GM12878 (cell line): Measurements from ENCODE around the gene PPT2. TPM values are rescaled to one million over a fixed set of nuclear protein-coding genes. Genes with fewer than 3 reads are reported as not detected.

Experiments
- BHLHE40 ChIP-seq, 2 experiments: fragments of 450-650 bp in 1 of 2; IDR thresholded peaks; 2 replicates each; pipeline ENCODE4 v1.6.1; 2011 to 2017; ENCODE audit warnings: low read depth in 2 of 2, borderline replicate concordance in 1 of 2, improper control_type of control experiment in 1 of 2, low read length in 1 of 2, mild to moderate bottlenecking in 1 of 2
- CTCF ChIP-seq, 3 experiments: IDR thresholded peaks in 2 of 3; conservative IDR thresholded peaks in 1 of 3; 2 replicates each; pipeline ENCODE4 v1.5.1; 2011; ENCODE audit warnings: low read depth in 3 of 3, low read length in 3 of 3, mild to moderate bottlenecking in 3 of 3, control low read depth in 2 of 3, moderate library complexity in 2 of 3, inconsistent platforms in 1 of 3, mixed read lengths in 1 of 3; ENCODE audit not compliant: control insufficient read depth in 2 of 3, insufficient read depth in 1 of 3; ENCODE audit errors: extremely low read depth in 1 of 3
- CUX1 ChIP-seq: IDR thresholded peaks from 2 replicates; pipeline ENCODE4 v1.6.1; 2012; ENCODE audit warnings: improper control_type of control experiment, low read depth, low read length; ENCODE audit not compliant: insufficient replicate concordance
- HDGF ChIP-seq: fragments of 450-650 bp; IDR thresholded peaks from 2 replicates; pipeline ENCODE4 v1.6.1; 2016; ENCODE audit warnings: antibody characterized with exemption
- IKZF1 ChIP-seq: fragments of 450-650 bp; conservative IDR thresholded peaks from 2 replicates; pipeline ENCODE4 v1.6.1; 2017; ENCODE audit warnings: antibody characterized with exemption, mild to moderate bottlenecking
- JUND ChIP-seq: IDR thresholded peaks from 2 replicates; pipeline ENCODE4 v1.6.1; 2012; ENCODE audit warnings: low read depth, mild to moderate bottlenecking, low read length, improper control_type of control experiment, moderate library complexity
- MTA2 ChIP-seq: fragments of 450-650 bp; IDR thresholded peaks from 2 replicates; pipeline ENCODE4 v1.6.1; 2016; ENCODE audit warnings: low read depth, mild to moderate bottlenecking, moderate library complexity
- NKRF ChIP-seq: fragments of 450-650 bp; conservative IDR thresholded peaks from 2 replicates; pipeline ENCODE4 v1.6.1; 2017; ENCODE audit warnings: mild to moderate bottlenecking, moderate library complexity
- POLR2A ChIP-seq: IDR thresholded peaks from 2 replicates; pipeline ENCODE4 v1.6.1; 2011; ENCODE audit warnings: low read depth, mild to moderate bottlenecking, low read length
- POU2F2 ChIP-seq: IDR thresholded peaks from 3 replicates; pipeline ENCODE4 v1.6.1; 2011; ENCODE audit warnings: low read depth, mild to moderate bottlenecking, low read length, borderline replicate concordance
- RB1 ChIP-seq: fragments of 450-650 bp; formaldehyde crosslinking; IDR thresholded peaks from 2 replicates; pipeline ENCODE4 v1.6.1; 2017; ENCODE audit warnings: mild to moderate bottlenecking, borderline replicate concordance
- SKIL ChIP-seq: fragments of 450-650 bp; IDR thresholded peaks from 2 replicates; pipeline ENCODE4 v1.6.1; 2017; ENCODE audit warnings: mild to moderate bottlenecking, low read depth, inconsistent platforms; ENCODE audit not compliant: poor library complexity, severe bottlenecking
- SMAD1 ChIP-seq: fragments of 450-650 bp; IDR thresholded peaks from 2 replicates; pipeline ENCODE4 v1.6.1; 2018; ENCODE audit warnings: mild to moderate bottlenecking, low read depth; ENCODE audit not compliant: partially characterized antibody
- SPI1 ChIP-seq: IDR thresholded peaks from 2 replicates; pipeline ENCODE4 v1.6.1; 2011; ENCODE audit warnings: low read depth, mild to moderate bottlenecking, low read length, moderate library complexity, borderline replicate concordance; ENCODE audit not compliant: insufficient read depth
- TCF12 ChIP-seq: IDR thresholded peaks from 2 replicates; pipeline ENCODE4 v1.6.1; 2011; ENCODE audit warnings: low read depth, mild to moderate bottlenecking, low read length
- ZNF274 ChIP-seq: IDR thresholded peaks from one replicate; pipeline ENCODE4 v1.8.0; 2011; ENCODE audit not compliant: insufficient read length, insufficient read depth
- polyA plus RNA-seq, 11 experiments: library from polyadenylated mRNA; depleted of rRNA in 4 of 11; unstranded in 6 of 11; stranded (reverse) in 5 of 11; fragments of >200 nt; fragmentation: Nextera tagmentation in 4 of 11; fragmentation: Illumina TruSeq in 1 of 11; extraction: Ambion mirVana in 4 of 11; extraction: Trizol in 1 of 11; gene quantifications; 1 replicate in 1 of 11; 2 replicates in 10 of 11; pipeline versions ENCODE4 v1.2.1 to v1.2.3, GENCODE V29; 2011 to 2016; ENCODE audit warnings: inconsistent platforms in 2 of 11, missing spikeins in 2 of 11, low read depth in 1 of 11
- total RNA-seq, 4 experiments: library from RNA; depleted of rRNA in 3 of 4; stranded (reverse); fragments of >200 nt in 3 of 4; fragmentation: Illumina TruSeq in 1 of 4; extraction: Trizol in 1 of 4; gene quantifications; 2 replicates each; pipeline versions ENCODE4 v1.2.1 to v1.2.3, GENCODE V29; 2013 to 2021

The PPT2 gene
- total and polyA plus RNA-seq, 10 of the 15 experiments (the other 5 are each of a cell fraction or from before 2014, with no cell fraction given), result 1.3 to 25.5 (median 5.5) TPM

- no peak for TF ChIP-seq SKIL
- peak; percentile 32; the same call in 1 of the 2 replicates for TF ChIP-seq SPI1
- 0 out of 2 replicates have a peak, but pooled peaks have one; percentile 26 for TF ChIP-seq JUND
- no peak for TF ChIP-seq CUX1
- 0 out of 2 replicates have a peak, but pooled peaks have one; percentile 66 for TF ChIP-seq RB1
- TF ChIP-seq IKZF1, result peak; percentile 26
- peak in 1 of 2 experiments; percentile 22; a peak in 1 of 4 replicates for TF ChIP-seq BHLHE40 (IDR thresholded peaks at IDR 0.05; ENCODE audit: borderline replicate concordance in 1 of 2, low read depth in 2 of 2, low read length in 1 of 2)
- TF ChIP-seq HDGF, result 0 out of 2 replicates have a peak, but pooled peaks have one; percentile 21
- TF ChIP-seq TCF12, result peak; percentile 78
- peak; percentile 53 to 73 (median 65) for TF ChIP-seq CTCF (IDR thresholded peaks at IDR 0.05 in 2 of 3, conservative IDR thresholded peaks at IDR 0.05 in 1 of 3; ENCODE audit: control insufficient read depth in 2 of 3, extremely low read depth in 1 of 3, insufficient read depth in 1 of 3, low read depth in 3 of 3, low read length in 3 of 3)
- no peak for TF ChIP-seq SMAD1
- TF ChIP-seq POLR2A, result peak; percentile 40; the same call in 1 of the 2 replicates
- no peak for TF ChIP-seq ZNF274
- TF ChIP-seq POU2F2, result peak; percentile 30; the same call in 1 of the 3 replicates
- no peak for TF ChIP-seq MTA2
- TF ChIP-seq NKRF, result peak; percentile 56; the same call in 1 of the 2 replicates
Observed at GRCh38 chr6:32154514-32155161, 697 bp downstream of the PPT2 start (continued).
